GM23248 (cell line): ENCODE data around the gene TOP1. TPM values are rescaled to one million over a fixed set of nuclear protein-coding genes. Genes with fewer than 3 reads are reported as not detected.

Experiments used
- DNase-seq: peaks from one replicate; pipeline ENCODE4 v3.0.0-alpha.2; 2015
- H2AFZ ChIP-seq: fragments of 200-600 bp; sonication (generic); 2 replicates; pipeline ENCODE4 v1.6.1; 2016; ENCODE audit warnings: antibody characterized with exemption
- H3F3A ChIP-seq: fragments of 200-600 bp; sonication (generic); 2 replicates; pipeline ENCODE4 v1.6.1; 2016; ENCODE audit warnings: mild to moderate bottlenecking, antibody characterized with exemption, mixed run types; ENCODE audit not compliant: insufficient read depth
- H3K27ac ChIP-seq: fragments of 200-600 bp; sonication (generic); 2 replicates; pipeline ENCODE4 v1.5.1; 2016; ENCODE audit warnings: mild to moderate bottlenecking
- H3K27me3 ChIP-seq: fragments of 200-600 bp; sonication (generic); replicated peaks from 2 replicates; pipeline ENCODE4 v1.6.1; 2016; ENCODE audit warnings: mild to moderate bottlenecking; ENCODE audit not compliant: insufficient read depth
- H3K36me3 ChIP-seq: fragments of 200-600 bp; sonication (generic); 2 replicates; pipeline ENCODE4 v1.6.1; 2016; ENCODE audit warnings: low read depth, mild to moderate bottlenecking
- H3K4me1 ChIP-seq: fragments of 200-600 bp; sonication (generic); 2 replicates; pipeline ENCODE4 v1.6.1; 2016; ENCODE audit warnings: mild to moderate bottlenecking; ENCODE audit not compliant: insufficient read depth
- H3K4me2 ChIP-seq: fragments of 200-600 bp; sonication (generic); one replicate; pipeline ENCODE4 v1.6.1; 2016; ENCODE audit warnings: mild to moderate bottlenecking; ENCODE audit not compliant: unreplicated experiment
- H3K4me3 ChIP-seq: fragments of 200-600 bp; sonication (generic); 2 replicates; pipeline ENCODE4 v1.5.1; 2016; ENCODE audit warnings: mild to moderate bottlenecking
- H3K79me2 ChIP-seq: fragments of 200-600 bp; sonication (generic); 2 replicates; pipeline ENCODE4 v1.6.1; 2016; ENCODE audit warnings: mild to moderate bottlenecking; ENCODE audit not compliant: insufficient read depth
- H3K9ac ChIP-seq: fragments of 200-600 bp; sonication (generic); 2 replicates; pipeline ENCODE4 v1.6.1; 2016; ENCODE audit warnings: mild to moderate bottlenecking
- H3K9me2 ChIP-seq: fragments of 200-600 bp; sonication (generic); 2 replicates; pipeline ENCODE4 v1.6.1; 2016; ENCODE audit warnings: mixed run types, mild to moderate bottlenecking, moderate library complexity; ENCODE audit not compliant: insufficient read depth
- H3K9me3 ChIP-seq: fragments of 200-600 bp; sonication (generic); one replicate; pipeline ENCODE4 v1.6.1; 2017; ENCODE audit warnings: low read depth
- H4K20me1 ChIP-seq: fragments of 200-600 bp; sonication (generic); 2 replicates; pipeline ENCODE4 v1.6.0; 2016; ENCODE audit not compliant: insufficient read depth
- EZH2 ChIP-seq: fragments of 200-600 bp; sonication (generic); IDR thresholded peaks from 2 replicates; pipeline ENCODE4 v1.6.1; 2018; ENCODE audit warnings: antibody characterized with exemption, mild to moderate bottlenecking; ENCODE audit not compliant: insufficient read depth, poor library complexity, severe bottlenecking
- EZH2phosphoT487 ChIP-seq: fragments of 200-600 bp; sonication (generic); IDR thresholded peaks from 2 replicates; pipeline ENCODE4 v1.6.1; 2018; ENCODE audit warnings: antibody characterized with exemption, moderate library complexity, mild to moderate bottlenecking, low read depth; ENCODE audit not compliant: insufficient read depth
- WGBS, 2 experiments: methylation state at CpG; one replicate each; pipeline ENCODE4 v1.1.6; 2015 to 2017; ENCODE audit warnings: low lambda C conversion rate in 2 of 2, low coverage in 1 of 2; ENCODE audit errors: missing lambda C conversion rate in 2 of 2; 5-methylcytosine and 5-hydroxymethylcytosine counted together
- in situ Hi-C: fragments of 300-500 bp; cut with MboI; formaldehyde crosslinking; loops from 2 replicates; pipeline ENCODE4 v1.15.0; 2020
- polyA plus RNA-seq: library from polyadenylated mRNA; unstranded; fragments of >200 nt; fragmentation: Nextera tagmentation; extraction: Ambion mirVana; gene quantifications from 2 replicates; pipeline ENCODE4 v1.2.1, GENCODE V29; 2016
- total RNA-seq: library from RNA; depleted of rRNA; stranded (reverse); fragments of >200 nt; shearing (Covaris generic); gene quantifications from 2 replicates; pipeline ENCODE4 v1.2.3, GENCODE V29; 2014

The TOP1 gene
- total and polyA plus RNA-seq, 2 experiments from 2014 or later, result 9.0 to 17.9 TPM

DNA sequence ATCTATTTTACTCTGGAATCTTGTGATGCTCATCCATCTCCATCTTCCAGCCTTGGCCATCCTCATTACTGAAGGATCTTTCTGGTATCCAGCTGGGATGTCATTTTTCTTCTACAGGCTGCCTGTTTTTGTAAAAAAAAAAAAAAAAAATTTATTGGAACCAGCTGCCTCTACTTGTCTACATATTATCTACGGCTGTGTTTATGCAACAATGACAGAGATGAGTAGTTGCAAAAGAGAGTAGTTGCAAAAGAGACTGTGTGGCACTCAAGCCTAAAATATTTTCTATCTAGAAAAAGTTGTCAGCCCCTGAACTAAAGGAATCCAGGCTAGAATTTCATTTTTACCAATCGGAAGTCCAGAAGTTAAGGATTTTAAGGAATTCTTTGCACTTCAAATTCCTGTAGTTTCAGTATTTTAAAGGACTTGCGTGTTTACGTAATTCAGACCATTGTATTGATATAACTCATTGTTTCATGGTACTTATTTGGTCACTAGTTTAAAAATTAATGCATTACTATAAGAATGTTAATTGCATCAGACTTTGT, 70.2 kb downstream of the TOP1 start:
- H3K4me1 ChIP-seq, result peaks cover 27% of the 10 kb centered on the region
- H3K4me2 ChIP-seq, result peak overlapping the region; percentile 13
- no peaks in the 10 kb centered on the region for H3K27me3 ChIP-seq
- no peaks in the 10 kb centered on the region for H4K20me1 ChIP-seq
- H3K9me3 ChIP-seq, result no peaks in the 10 kb centered on the region
- DNase-seq, result peak; percentile 79
- H3K9ac ChIP-seq, result peak overlapping the region; percentile 25; the same call in 1 of the 2 replicates
- 0 out of 2 replicates have a peak, but pooled peaks cover 4% of the 10 kb centered on the region for H3K79me2 ChIP-seq
- in situ Hi-C loops, result loop anchor here (25.0 kb wide), 1 partner anchor 1111 kb away; no protein-coding TSS in a partner anchor
- peaks cover 37% of the 10 kb centered on the region for H3F3A ChIP-seq
- H2AFZ ChIP-seq, result no peak overlapping the region
- no peaks in the 10 kb centered on the region for H3K9me2 ChIP-seq
- H3K36me3 ChIP-seq, result peaks cover 54% of the 10 kb centered on the region
- 29 to 40% methylated on average over 4 of the region's 4 CpGs for WGBS, 2 experiments
- TF ChIP-seq EZH2, result no peak
- TF ChIP-seq EZH2phosphoT487, result no peak
- peak overlapping the region; percentile 4; the same call in 1 of the 2 replicates for H3K4me3 ChIP-seq
- H3K27ac ChIP-seq, result peak overlapping the region; percentile 54

DNA sequence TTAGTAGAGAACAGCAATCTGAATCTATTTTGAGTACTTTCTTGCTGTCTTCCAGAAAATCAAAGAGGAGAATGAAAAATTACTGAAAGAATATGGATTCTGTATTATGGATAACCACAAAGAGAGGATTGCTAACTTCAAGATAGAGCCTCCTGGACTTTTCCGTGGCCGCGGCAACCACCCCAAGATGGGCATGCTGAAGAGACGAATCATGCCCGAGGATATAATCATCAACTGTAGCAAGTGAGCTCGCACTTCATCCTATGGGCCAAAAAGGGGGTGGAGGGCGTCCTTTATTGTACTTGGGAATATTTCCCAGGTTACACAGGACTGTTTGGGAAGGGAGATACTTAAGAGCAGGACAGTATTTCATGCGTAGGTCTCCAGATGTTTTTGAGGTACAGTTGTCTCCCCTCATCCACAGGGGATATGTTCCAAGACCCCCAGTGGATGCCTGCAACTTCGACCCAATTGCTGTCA, 71.4 kb downstream of the TOP1 start:
- H3K36me3 ChIP-seq, result peaks cover 65% of the 10 kb centered on the region
- no peaks in the 10 kb centered on the region for H3K9me3 ChIP-seq
- TF ChIP-seq EZH2phosphoT487, result no peak
- no peak for TF ChIP-seq EZH2
- H3F3A ChIP-seq, result peaks cover 27% of the 10 kb centered on the region
- no peak overlapping the region for H3K27ac ChIP-seq
- H3K9ac ChIP-seq, result no peak overlapping the region
- H4K20me1 ChIP-seq, result no peaks in the 10 kb centered on the region
- no peak overlapping the region for H3K4me2 ChIP-seq
- 0 out of 2 replicates have a peak, but pooled peaks cover 4% of the 10 kb centered on the region for H3K79me2 ChIP-seq
- H3K27me3 ChIP-seq, result no peaks in the 10 kb centered on the region
- H2AFZ ChIP-seq, result no peak overlapping the region
- 88 to 89% methylated on average over 9 of the region's 9 CpGs for WGBS, 2 experiments
- H3K4me1 ChIP-seq, result peaks cover 22% of the 10 kb centered on the region
- in situ Hi-C loops, result no loop called here
- H3K9me2 ChIP-seq, result no peaks in the 10 kb centered on the region
- DNase-seq, result peak; percentile 30
- no peak overlapping the region for H3K4me3 ChIP-seq

DNA sequence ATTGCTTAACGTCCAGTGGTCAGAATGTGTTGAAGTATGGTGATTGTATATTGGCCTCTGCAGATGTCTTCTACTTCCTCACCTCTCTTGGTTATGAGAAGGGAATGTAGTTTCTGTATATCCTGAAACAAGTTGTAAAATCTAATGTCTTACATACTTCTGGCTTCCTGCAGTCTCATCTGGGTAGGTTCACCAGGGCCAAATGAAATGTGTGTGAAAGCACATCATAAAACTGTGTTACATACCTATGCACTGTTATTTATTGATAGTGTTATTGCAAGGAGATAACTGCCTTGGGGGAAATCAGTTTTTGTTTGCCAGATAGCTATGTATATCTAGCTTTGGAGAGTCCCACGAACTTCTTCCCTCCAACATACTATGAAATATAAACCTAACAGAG, 73.0 kb downstream of the TOP1 start:
- peaks cover 22% of the 10 kb centered on the region for H3K4me1 ChIP-seq
- H3K9me3 ChIP-seq, result no peaks in the 10 kb centered on the region
- no peak overlapping the region for H3K27ac ChIP-seq
- H3K9ac ChIP-seq, result no peak overlapping the region
- in situ Hi-C loops, result no loop called here
- 0 out of 2 replicates have a peak, but pooled peaks cover 4% of the 10 kb centered on the region for H3K79me2 ChIP-seq
- H4K20me1 ChIP-seq, result no peaks in the 10 kb centered on the region
- no peak for DNase-seq
- H3K27me3 ChIP-seq, result no peaks in the 10 kb centered on the region
- no peak overlapping the region for H2AFZ ChIP-seq
- H3K9me2 ChIP-seq, result no peaks in the 10 kb centered on the region
- no peak overlapping the region for H3K4me2 ChIP-seq
- H3K36me3 ChIP-seq, result peaks cover 74% of the 10 kb centered on the region
- no peak overlapping the region for H3K4me3 ChIP-seq
- 69 to 79% methylated on average over 2 of the region's 2 CpGs for WGBS, 2 experiments
- peaks cover 24% of the 10 kb centered on the region; the same call in 1 of the 2 replicates for H3F3A ChIP-seq
- TF ChIP-seq EZH2phosphoT487, result no peak
- no peak for TF ChIP-seq EZH2

DNA sequence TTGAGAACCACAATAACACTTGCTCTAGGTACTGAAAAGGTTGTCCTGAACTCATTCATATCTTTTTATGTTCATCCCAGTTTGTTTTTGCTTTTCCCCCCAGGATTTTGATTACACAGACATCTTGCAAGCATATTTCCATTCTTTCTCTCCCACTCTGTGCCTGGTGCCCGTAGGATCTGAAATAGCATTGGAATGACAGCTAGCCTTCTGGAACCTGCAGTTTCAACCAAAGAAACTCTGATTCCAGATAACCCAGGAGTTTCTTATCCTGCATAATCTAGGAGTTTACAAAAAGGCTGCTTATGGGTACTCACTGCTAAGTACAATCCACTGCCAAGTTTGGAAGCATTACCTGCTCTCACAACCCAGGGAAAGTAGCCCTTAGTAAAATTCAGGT, 79.9 kb downstream of the TOP1 start:
- Histone ChIP-seq H3K4me3 (no peak overlapping the region), H3K27ac (no peak overlapping the region), H3K4me1 (no peaks in the 10 kb centered on the region), H3F3A (no peaks in the 10 kb centered on the region), H3K9me2 (no peaks in the 10 kb centered on the region), H3K9me3 (no peaks in the 10 kb centered on the region), H3K79me2 (0 out of 2 replicates have a peak, but pooled peaks cover 4% of the 10 kb centered on the region), H2AFZ (no peak overlapping the region), H3K4me2 (no peak overlapping the region), H3K27me3 (no peaks in the 10 kb centered on the region), H3K9ac (no peak overlapping the region), H3K36me3 (peaks cover 57% of the 10 kb centered on the region; the same call in 1 of the 2 replicates), H4K20me1 (no peaks in the 10 kb centered on the region)
- 92 to 100% methylated on average over 1 of the region's 1 CpG for WGBS, 2 experiments
- TF ChIP-seq EZH2, result no peak
- TF ChIP-seq EZH2phosphoT487, result no peak
- DNase-seq, result no peak
- in situ Hi-C loops, result no loop called here
